ENCODE data around the gene GPR52.

GPR52 gene

DNA sequence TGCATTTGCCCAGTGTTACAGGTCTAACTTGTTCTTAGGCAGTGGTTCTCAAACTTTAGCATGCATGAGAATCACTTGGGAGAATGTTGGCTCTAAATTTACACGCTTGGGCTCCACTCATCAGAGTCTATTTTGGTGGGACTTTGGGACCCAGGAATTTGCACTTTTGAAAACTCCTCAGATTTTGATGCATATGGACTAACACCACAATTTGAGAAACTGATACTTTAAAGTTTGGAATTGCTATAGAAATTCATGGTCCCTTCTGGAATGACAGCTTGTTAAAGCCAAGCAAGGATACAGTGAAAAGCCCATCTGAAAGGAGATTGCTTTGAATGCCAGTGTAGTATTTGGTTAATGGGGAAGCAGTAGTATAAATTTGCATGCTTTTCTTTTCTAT lies 31.5 kb downstream of the GPR52 start:
- no peak for DNase-seq (ENCODE audit: low read depth)
- no peak overlapping the region for H3K4me3 ChIP-seq (ENCODE audit: control insufficient read depth, low read depth, low read length)
- TF ChIP-seq, protein P1, sequence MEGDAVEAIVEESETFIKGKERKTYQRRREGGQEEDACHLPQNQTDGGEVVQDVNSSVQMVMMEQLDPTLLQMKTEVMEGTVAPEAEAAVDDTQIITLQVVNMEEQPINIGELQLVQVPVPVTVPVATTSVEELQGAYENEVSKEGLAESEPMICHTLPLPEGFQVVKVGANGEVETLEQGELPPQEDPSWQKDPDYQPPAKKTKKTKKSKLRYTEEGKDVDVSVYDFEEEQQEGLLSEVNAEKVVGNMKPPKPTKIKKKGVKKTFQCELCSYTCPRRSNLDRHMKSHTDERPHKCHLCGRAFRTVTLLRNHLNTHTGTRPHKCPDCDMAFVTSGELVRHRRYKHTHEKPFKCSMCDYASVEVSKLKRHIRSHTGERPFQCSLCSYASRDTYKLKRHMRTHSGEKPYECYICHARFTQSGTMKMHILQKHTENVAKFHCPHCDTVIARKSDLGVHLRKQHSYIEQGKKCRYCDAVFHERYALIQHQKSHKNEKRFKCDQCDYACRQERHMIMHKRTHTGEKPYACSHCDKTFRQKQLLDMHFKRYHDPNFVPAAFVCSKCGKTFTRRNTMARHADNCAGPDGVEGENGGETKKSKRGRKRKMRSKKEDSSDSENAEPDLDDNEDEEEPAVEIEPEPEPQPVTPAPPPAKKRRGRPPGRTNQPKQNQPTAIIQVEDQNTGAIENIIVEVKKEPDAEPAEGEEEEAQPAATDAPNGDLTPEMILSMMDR (conservative IDR thresholded peaks at IDR 0.05; ENCODE audit: control insufficient read depth, insufficient read depth, low read depth, low read length): no peak

DNA sequence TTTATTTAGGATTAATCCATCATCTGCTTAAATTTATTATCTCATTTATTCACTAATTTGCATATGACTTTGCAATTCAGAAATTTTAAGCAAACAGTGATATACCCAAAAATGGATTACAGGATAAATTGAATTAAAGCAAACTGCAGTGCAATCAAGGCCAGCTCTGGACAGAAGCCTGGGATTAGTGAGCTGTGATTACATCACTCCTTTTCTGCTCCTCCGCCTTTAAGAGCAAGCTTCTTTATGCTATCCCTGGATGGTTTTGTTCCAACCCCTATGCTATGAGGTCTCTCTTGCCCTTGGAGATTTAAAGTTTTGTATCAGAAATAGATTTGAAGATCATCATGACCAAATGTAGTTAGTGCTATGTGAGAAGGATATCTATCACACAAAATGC lies 32.6 kb downstream of the GPR52 start:
- DNase-seq (ENCODE audit: low read depth): peak; percentile 14
- no peak overlapping the region for H3K4me3 ChIP-seq (ENCODE audit: control insufficient read depth, low read depth, low read length)
- TF ChIP-seq, protein P1 (conservative IDR thresholded peaks at IDR 0.05; ENCODE audit: control insufficient read depth, insufficient read depth, low read depth, low read length): no peak

DNA sequence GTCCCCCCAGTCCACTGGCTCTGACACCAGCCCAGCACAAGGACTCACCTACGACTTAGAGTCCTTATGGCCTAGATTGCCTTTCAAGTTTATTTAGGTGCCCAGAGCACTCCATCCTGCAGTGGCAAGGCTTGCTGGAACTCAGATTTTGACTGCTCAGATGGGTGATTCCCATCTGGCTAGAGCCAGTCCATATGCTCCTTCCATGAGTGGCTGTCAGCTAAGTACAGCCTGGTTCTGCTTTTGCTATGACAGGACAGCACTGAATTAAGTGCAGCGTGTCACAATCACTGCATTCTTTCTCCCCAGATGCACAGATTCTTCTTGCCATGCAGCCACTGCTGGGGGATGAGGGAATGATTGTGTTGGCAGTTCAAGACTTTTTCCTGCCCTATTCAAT lies 43.8 kb downstream of the GPR52 start:
- no peak for DNase-seq (ENCODE audit: low read depth)
- TF ChIP-seq, protein P1 (conservative IDR thresholded peaks at IDR 0.05; ENCODE audit: control insufficient read depth, insufficient read depth, low read depth, low read length): no peak
- no peak overlapping the region for H3K4me3 ChIP-seq (ENCODE audit: control insufficient read depth, low read depth, low read length)

DNA sequence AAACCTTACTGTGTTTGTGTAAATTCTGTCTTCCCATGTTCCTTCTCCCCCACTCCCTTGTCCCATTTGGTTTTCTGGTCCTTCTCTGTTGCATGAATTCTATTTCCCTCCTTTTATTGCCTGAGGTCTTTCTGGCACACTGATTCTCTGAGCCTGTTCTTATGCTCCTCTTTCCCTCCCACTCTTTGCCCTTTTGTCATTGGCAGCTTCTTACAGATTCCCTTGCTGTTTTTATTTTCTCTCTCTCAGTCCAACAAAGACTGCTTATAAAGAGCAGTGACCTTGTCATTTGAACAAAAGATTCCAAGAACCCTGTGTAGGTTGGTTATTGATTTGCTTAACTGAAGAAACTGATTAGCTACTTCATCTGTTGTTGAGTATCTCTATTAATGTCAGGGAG lies 49.7 kb downstream of the GPR52 start:
- no peak for DNase-seq (ENCODE audit: low read depth)
- H3K4me3 ChIP-seq (ENCODE audit: control insufficient read depth, low read depth, low read length): no peak overlapping the region
- TF ChIP-seq, protein P1 (conservative IDR thresholded peaks at IDR 0.05; ENCODE audit: control insufficient read depth, insufficient read depth, low read depth, low read length): no peak

Data from fibroblast of mammary gland (primary cell).